Heart left ventricle (tissue), 16 donors: Measurements from ENCODE around the gene MEGF11. TPM values are rescaled to one million over a fixed set of nuclear protein-coding genes. Genes with fewer than 3 reads are reported as not detected.

ENCODE experiments used
- ATAC-seq, 4 donors: fragments of 200-7000 bp; cut with Tn5 transposase; one replicate each; pipeline ENCODE4 v1.9.1; 2020 to 2022; ENCODE audit warnings: moderate library complexity in 4 of 4, mild to moderate bottlenecking in 3 of 4, moderate number of reproducible peaks in 1 of 4
- DNase-seq, 5 donors: peaks; one replicate each; pipeline ENCODE4 v3.0.0-alpha.2; 2020
- H3K27ac ChIP-seq, 12 donors: fragments of 200-600 bp; sonication (generic) in 4 of 12; one replicate each; pipeline versions ENCODE4 v1.5.0 to v1.8.0; 2016 to 2022; ENCODE audit warnings: mild to moderate bottlenecking in 2 of 12
- H3K27me3 ChIP-seq, 9 donors: fragments of 200-600 bp; sonication (generic) in 2 of 9; one replicate each; pipeline versions ENCODE4 v1.5.1 to v1.8.0; 2016 to 2022; ENCODE audit warnings: mild to moderate bottlenecking in 3 of 9
- H3K36me3 ChIP-seq, 9 donors: fragments of 200-600 bp; sonication (generic) in 2 of 9; one replicate each; pipeline versions ENCODE4 v1.5.0 to v1.8.0; 2018 to 2022; ENCODE audit warnings: mild to moderate bottlenecking in 2 of 9
- H3K4me1 ChIP-seq, 12 donors: fragments of 200-600 bp; sonication (generic) in 4 of 12; one replicate each; pipeline versions ENCODE4 v1.5.0 to v1.8.0; 2016 to 2022; ENCODE audit warnings: mild to moderate bottlenecking in 3 of 12
- H3K4me3 ChIP-seq, 12 donors: fragments of 200-600 bp; sonication (generic) in 4 of 12; one replicate each; pipeline versions ENCODE4 v1.5.0 to v1.8.0; 2017 to 2022; ENCODE audit warnings: mild to moderate bottlenecking in 9 of 12, moderate library complexity in 4 of 12
- H3K9me3 ChIP-seq, 12 donors: fragments of 200-600 bp; sonication (generic) in 4 of 12; one replicate each; pipeline versions ENCODE4 v1.5.0 to v1.8.0; 2016 to 2022; ENCODE audit warnings: mild to moderate bottlenecking in 1 of 12
- CTCF ChIP-seq, 12 donors: fragments of 200-600 bp; sonication (generic) in 4 of 12; IDR thresholded peaks; one replicate each; pipeline versions ENCODE4 v1.5.0 to v1.8.0; 2018 to 2022; ENCODE audit warnings: antibody characterized with exemption in 12 of 12, mild to moderate bottlenecking in 5 of 12
- POLR2A ChIP-seq, 2 donors: fragments of 450-650 bp; IDR thresholded peaks; one replicate each; pipeline ENCODE4 v1.6.1; 2017; ENCODE audit warnings: antibody characterized with exemption in 2 of 2, mild to moderate bottlenecking in 2 of 2, moderate library complexity in 2 of 2
- WGBS, 4 donors: extraction: QIAGEN DNeasy Blood & Tissue Kit in 2 of 4; methylation state at CpG; one replicate each; pipeline versions ENCODE4 v1.1.5 to v1.1.7; 2013 to 2018; 5-methylcytosine and 5-hydroxymethylcytosine counted together
- intact Hi-C, 10 donors: fragments of 100-400 bp; cut with DNase I; formaldehyde crosslinking; loops; one replicate each; pipeline versions ENCODE4 v1.11.1 to v1.14.2; 2022
- polyA plus RNA-seq, 2 donors: library from polyadenylated mRNA; stranded (reverse); fragments of 200-250 nt; gene quantifications; one replicate each; pipeline ENCODE4 v1.2.3, GENCODE V29; 2013
- total RNA-seq, 9 donors: library from RNA; depleted of rRNA in 2 of 9; stranded (reverse); fragments of >200 nt in 2 of 9; fragmentation: NEBNext Ultra II Directional in 3 of 9; extraction: Animal tissue kit (Norgen Biotek cat#: 25700) in 3 of 9; gene quantifications; one replicate each; pipeline versions ENCODE4 v1.1.0 to v1.2.4, GENCODE V29; 2016 to 2023
- donor health status: ischemic (EF 13 %, LVEDD 7.1; RV severe dilation, severe dysfunction).
- donor health status: healthy with polysubstance abuse.
- donor health status: DM: no; HTN: yes; CAD: no.
- donor health status: DM: no; HTN: no; CAD: no.
- donor health status: ischemic (EF 25% LVEDD 6.9; RV normal size, moderate dysfunction).
- donor health status: ischemic (EF 25% LVEDD 5.7; RV mildly dilated, moderate dysfunction).
- donor health status: healthy.
- donor health status: DM: yes; HTN: yes; CAD: no.
- donor health status: ischemic (EF 35%, LVEDD 5.7; RV mildly dilated, moderate dysfunction).
- donor health status: nonischemic (EF 11% LVEDD 7.7; RV severe dilation, severe dysfunction).
- donor health status: DM: yes; HTN: yes; CAD: no.
- donor health status: PGD.
- donor health status: ischemic (EF 29% LVEDD 5.4; RV normal size, mild dysfunction).
- donor health status: nonischemic (EF 23%, LVEDD 6.1; RV moderate dilation, normal function).

MEGF11 gene
- total and polyA plus RNA-seq, 11 donors: 0.07 TPM; not detected in 10

- Histone ChIP-seq H3K27ac (no peak overlapping the region), H3K4me1 (peaks cover 0 to 5% (median 1%) of the 10 kb centered on the region in 12 donors), H3K4me3 (no peak overlapping the region), H3K27me3 (peaks cover 5 to 77% (median 24%) of the 10 kb centered on the region in 9 donors), H3K36me3 (no peaks in the 10 kb centered on the region), H3K9me3 (no peaks in the 10 kb centered on the region)
- 51 to 63% (median 56%) methylated on average over 5 of the region's 5 CpGs for WGBS, 4 donors
- ATAC-seq: no peak
- DNase-seq: no peak
- TF ChIP-seq POLR2A (IDR thresholded peaks at IDR 0.05) (no peak), CTCF (IDR thresholded peaks at IDR 0.05) (no peak)
- intact Hi-C loops: loop anchor here in 3 of 10 donors (10.0 kb wide), 3 partner anchors 158 to 198 kb away; no protein-coding TSS in a partner anchor
Observed at GRCh38 chr15:65987100-65987499, 266.4 kb downstream of the MEGF11 start.

- H3K27ac ChIP-seq: no peak overlapping the region
- no peaks in the 10 kb centered on the region for H3K36me3 ChIP-seq
- peaks cover 7 to 80% (median 30%) of the 10 kb centered on the region in 9 donors for H3K27me3 ChIP-seq
- peaks cover 0 to 8% (median 1%) of the 10 kb centered on the region in 12 donors for H3K4me1 ChIP-seq
- intact Hi-C loops: loop anchor here in 3 of 10 donors (10.0 kb wide), 3 partner anchors 158 to 198 kb away; no protein-coding TSS in a partner anchor
- no peak overlapping the region for H3K4me3 ChIP-seq
- DNase-seq (no peak), ATAC-seq (no peak)
- 41 to 52% (median 47%) methylated on average over 2 of the region's 2 CpGs for WGBS, 4 donors
- TF ChIP-seq POLR2A (IDR thresholded peaks at IDR 0.05): no peak
- TF ChIP-seq CTCF (IDR thresholded peaks at IDR 0.05): no peak
- no peaks in the 10 kb centered on the region for H3K9me3 ChIP-seq
Observed at GRCh38 chr15:65986416-65986815, 267.1 kb downstream of the MEGF11 start.

- H3K27me3 ChIP-seq: peaks cover 9 to 82% (median 35%) of the 10 kb centered on the region in 9 donors
- 27 to 50% (median 42%) methylated on average over 5 of the region's 5 CpGs for WGBS, 4 donors
- intact Hi-C loops: loop anchor here in 3 of 10 donors (10.0 kb wide), 3 partner anchors 159 to 199 kb away; no protein-coding TSS in a partner anchor
Observed at GRCh38 chr15:65985387-65985786, 268.2 kb downstream of the MEGF11 start.

More at GRCh38 chr15:65985387-65985786, 268.2 kb downstream of the MEGF11 start:
- TF ChIP-seq CTCF (IDR thresholded peaks at IDR 0.05) (no peak), POLR2A (IDR thresholded peaks at IDR 0.05) (no peak)
- H3K4me1 ChIP-seq: peaks cover 0 to 8% (median 1%) of the 10 kb centered on the region in 12 donors
- DNase-seq (no peak), ATAC-seq (peak in 3 of 4 donors; percentile 34 to 43 (median 41))
- no peaks in the 10 kb centered on the region for H3K9me3 ChIP-seq
- no peak overlapping the region for H3K27ac ChIP-seq
- H3K4me3 ChIP-seq: no peak overlapping the region
- no peaks in the 10 kb centered on the region for H3K36me3 ChIP-seq
